HG03103 (cell line): Measurements from ENCODE around the gene CHMP2A.
"Not testable (repeated sequence)": the region's sequence is repeated elsewhere in the genome, so short reads cannot be mapped to it uniquely, and the experiment has no call there.

Experiments
- ATAC-seq: cut with Tn5 transposase; IDR thresholded peaks from one replicate; pipeline ENCODE4 v1.9.1; 2021; ENCODE audit warnings: low read depth; ENCODE audit not compliant: unreplicated experiment

Gene CHMP2A

GRCh38 chr19:58542641-58543372 lies 12.1 kb downstream of the CHMP2A start:
- not testable (repeated sequence) for ATAC-seq

DNA sequence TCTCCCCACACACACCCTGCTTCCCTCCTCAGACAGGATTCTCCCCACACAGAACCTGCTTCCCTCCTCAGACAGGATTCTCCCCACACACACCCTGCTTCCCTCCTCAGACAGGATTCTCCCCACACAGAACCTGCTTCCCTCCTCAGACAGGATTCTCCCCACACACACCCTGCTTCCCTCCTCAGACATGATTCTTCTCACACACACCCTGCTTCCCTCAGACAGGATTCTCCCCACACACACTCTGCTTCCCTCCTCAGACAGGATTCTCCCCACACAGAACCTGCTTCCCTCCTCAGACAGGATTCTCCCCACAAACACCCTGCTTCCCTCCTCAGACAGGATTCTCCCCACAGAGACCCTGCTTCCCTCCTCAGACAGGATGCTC lies 15.7 kb downstream of the CHMP2A start:
- not testable (repeated sequence) for ATAC-seq

GRCh38 chr19:58538257-58539168 lies 16.4 kb downstream of the CHMP2A start:
- no peak for ATAC-seq

DNA sequence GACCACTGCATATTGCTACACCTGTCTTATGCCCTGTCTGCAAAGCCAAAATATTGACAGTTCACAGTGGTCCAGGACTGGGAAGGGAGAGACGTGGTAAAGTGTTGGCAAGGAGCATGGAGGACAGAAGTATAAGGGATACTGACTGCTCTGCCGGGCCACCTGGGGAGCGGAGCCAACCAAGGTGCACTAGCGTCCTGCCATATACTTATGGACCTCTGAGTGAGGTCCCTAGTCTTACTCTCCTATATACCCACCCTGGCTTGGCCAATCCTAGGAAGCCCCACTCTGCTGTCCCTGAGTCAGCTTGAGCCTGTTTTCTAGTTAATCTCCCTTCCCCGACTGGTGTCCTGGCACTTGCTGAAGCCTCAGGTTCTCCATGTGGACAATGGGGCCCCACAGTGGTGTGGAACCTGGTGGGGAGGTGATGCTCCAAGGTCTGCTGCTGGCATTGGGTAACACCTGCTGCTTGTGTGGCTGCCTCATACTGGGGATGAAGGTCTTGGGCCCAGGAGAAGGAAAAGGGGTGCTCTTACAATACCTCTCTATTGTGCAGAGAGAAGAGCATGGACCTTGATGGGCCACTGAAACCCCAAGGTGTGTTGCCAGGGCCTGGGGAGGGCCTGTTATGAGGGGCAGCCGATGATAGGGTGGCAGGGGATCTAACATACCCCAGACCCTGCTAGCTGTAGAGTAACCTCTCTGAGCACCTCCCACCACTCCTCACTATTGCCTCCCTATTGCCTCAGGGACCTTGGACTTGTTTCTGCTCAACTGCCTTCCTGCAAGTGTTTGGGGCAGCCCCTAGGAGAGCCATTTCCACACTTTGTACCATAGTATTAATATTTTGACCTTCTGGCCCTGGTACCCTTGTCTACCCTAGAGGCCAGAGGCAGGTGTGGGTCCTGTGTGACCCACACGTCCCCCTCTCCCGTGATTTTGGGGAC lies 17.8 kb downstream of the CHMP2A start:
- no peak for ATAC-seq

- no peak for ATAC-seq
These were observed 19.0 kb downstream of the CHMP2A start for GRCh38 chr19:58535857-58536256.

DNA sequence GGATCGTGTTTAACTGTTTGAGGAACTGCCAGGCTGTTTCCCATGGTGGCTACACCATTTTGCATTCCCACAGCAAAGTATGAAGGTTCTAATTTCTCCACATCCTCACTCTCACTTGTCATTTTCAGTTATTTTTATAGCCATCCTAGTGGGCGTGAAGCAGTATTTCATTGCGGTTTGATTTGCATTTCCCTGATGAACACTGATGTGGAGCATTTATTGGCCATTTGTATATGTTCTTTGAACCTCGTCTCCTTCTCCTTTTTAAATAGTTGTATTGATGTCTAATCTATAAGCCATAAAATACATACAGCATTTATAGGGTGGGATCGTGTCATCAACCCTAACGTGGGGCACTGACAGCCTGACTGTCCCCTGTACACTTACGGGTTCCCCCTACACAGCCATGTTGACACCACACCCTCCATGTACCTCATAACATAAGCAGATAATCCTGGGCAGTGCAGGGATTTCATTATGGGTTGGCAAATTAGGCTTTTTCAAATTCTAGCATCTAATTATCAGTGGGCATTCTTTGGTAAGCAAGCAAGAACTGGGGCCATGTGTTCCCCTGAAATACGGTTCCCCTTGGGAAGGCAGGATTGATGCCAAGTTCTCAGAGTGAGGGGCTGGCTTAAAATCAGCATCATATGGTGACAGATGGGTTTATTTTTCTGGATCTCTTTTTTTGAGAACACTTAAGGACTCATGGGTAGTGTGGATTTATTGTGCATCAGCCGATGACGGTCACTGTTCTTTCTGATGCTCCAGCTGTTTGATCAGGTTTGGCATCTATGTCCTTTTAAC lies 23.7 kb downstream of the CHMP2A start:
- ATAC-seq: no peak

GRCh38 chr19:58529405-58529804 lies 25.5 kb downstream of the CHMP2A start:
- ATAC-seq: no peak

DNA sequence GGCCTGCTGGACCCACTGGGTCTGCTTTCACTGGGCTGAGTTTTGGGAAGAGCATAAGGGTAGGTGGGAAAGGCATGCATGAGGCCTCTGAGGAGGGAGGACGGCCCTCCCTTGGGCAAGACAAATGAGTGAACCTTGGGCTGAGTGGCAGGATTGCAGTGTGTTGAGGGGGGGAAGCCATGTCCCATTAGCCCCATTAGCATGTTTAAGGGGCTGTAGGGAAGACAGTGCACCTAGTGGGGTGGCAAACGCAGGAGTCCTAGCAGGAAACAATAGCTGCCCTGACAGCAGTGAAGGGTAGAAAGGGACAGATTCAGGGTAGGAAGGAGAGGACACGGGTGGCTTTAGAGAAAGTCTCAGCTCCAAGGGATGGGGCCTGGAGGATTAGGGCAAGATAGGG lies 32.2 kb downstream of the CHMP2A start:
- no peak for ATAC-seq

- ATAC-seq: no peak
These were observed 33.3 kb downstream of the CHMP2A start for GRCh38 chr19:58521651-58522050.

- ATAC-seq: no peak
These were observed 34.7 kb downstream of the CHMP2A start for GRCh38 chr19:58520257-58520599.

DNA sequence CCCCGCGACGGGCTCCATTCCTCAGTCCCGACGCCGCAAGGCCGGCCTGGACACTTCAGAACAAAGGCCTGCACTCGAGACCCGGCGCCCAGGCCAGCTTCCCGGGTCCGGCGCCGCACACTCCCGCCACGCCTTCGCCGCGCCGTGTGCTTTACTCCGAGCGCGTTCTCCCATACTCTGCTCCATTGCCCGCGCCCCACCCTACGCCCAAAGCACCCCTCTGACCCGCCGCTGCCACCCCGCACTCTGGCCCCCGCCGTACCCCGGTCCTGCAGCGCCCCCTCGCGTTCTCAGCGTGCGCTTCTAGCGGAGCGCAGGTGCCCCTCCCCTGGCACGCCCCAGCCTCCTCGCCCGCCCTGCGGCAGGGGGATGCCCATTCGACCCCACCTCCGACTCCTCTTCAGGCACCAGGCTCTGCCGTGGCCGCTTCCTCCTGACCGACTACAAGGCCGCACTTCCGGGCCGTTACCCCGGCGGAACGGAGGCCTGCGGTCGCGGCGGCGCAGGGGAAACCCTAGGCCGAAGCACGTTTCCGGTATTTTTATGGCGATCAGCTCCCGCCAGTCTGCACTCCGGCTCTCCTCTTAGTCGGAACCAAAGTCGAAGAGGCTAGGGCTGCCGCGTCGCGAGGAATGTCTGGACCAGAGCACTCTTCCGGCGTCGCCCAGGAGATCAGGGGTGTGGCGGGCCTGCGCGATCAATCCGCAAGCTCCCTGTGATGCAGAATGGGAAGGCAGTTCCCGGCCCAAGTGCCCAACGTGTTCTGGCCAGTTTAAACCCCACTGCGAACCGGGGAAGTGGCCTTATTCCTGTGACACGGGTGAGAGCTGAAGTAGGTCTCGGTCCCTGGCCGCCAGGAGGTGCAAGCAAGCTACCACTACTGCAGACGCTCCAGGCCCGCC lies 35.3 kb downstream of the CHMP2A start, which contains the start of gene ZBTB45:
Gene ZBTB45 (minus strand): TSS at position 456 of the 902 bp plus-strand sequence. CDS start 2,137 bp downstream, outside the sequence.
- peak; percentile 71 for ATAC-seq

GRCh38 chr19:58519087-58519354 lies 35.9 kb downstream of the CHMP2A start:
- no peak for ATAC-seq

DNA sequence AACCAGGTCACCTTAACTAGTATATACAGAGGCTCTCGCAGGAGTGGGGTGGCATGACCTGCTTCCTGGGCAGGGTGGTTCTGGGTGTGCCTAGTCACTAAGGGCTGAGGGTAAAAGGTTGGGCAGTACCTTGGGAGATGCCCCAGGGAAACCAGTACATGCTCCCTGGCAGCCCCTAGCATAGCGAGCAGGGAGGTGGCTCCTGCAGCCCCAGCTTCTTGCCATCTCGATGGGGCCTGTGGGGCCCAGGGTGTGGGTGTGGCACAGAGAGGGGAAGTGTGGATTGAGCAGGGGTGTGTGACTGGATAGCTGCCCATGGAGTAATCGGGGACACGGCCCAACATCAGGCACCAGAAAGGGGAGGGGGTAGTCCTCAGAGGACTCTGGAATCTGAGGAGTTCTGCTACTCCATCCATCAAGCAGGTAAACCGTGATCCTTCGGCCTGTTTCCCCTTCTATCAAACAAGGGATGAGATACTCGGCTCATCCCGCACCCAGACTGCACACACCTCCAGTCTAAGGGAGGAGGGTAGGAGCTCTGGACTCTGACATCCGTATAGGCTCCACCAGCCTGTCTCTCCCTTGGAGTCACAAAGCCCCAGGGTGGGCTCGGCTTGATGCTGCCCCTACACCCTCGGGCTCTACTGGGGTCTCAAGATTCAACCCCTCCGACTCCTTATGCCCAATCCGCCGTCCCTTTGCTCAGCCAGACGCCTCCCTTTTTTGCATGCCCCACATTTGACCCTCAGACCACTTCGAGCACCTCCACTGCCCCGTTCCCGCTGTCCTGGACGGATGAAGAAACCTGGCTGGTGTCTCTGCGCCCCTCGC lies 36.4 kb downstream of the CHMP2A start:
- no peak for ATAC-seq

DNA sequence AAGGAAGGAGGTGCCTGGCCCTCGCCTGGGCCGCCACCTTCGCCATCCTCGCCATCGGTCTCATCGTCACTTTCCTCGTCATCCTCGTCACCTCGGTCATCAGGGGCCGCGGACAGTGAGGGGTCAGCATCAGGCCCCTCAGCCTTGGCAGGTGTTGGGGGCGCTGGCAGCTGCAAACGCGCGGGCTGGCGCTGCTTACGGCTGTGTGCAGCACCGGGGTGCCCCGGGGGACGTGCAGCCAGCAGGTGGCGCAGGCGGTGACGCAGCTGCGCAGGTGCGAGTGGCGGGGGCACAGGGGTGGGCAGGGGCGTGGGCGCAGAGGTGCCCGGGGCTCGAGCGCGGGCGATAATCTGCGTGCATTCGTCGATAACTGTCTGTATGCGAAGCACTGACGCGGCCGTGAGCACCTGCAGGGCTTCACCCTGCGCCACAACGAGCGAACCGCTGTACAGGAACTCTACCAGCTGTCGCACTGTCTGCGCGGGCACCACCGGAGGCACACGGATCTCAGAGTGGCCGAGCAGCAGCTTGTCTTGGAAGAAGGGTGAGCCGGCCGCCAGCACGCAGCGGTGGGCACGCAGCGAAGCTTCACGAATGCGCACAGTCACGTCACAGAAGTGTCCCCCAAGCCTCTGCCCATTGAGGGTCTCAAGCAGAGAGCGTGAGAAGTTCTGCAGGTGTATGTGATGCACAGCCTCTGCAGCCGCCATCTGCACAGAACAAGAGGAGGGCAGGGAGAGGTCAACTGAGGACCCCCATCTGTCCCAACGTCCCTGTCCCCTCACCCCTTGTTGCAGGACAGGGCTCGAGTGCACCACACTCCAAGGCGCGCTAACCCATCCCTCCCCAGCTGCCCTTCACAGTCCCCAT lies 37.7 kb downstream of the CHMP2A start:
- no peak for ATAC-seq

GRCh38 chr19:58516246-58516836 lies 38.6 kb downstream of the CHMP2A start:
- no peak for ATAC-seq

GRCh38 chr19:58515259-58515658 lies 39.6 kb downstream of the CHMP2A start:
- ATAC-seq: no peak

DNA sequence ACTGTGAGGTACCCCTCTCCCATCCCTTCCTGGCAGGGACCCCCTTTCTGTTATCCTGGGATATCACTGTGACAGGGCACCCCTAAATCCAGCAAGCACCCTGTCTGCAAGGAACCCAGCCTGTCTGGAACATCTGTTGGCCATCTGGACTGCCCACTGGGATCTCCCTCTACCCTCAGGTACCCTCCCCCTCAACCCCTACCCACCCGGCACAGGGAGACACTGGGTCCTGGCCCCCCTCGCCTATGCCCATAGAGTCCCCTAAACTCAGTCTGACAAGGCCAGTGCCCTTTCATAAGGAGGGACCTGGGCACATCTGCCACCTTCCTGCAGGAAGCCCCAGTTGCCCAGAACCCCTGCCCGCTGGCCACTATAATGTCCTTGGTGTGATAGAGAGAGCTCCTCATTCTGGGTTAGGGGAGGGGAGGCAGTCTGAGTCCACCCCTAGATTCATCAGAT lies 40.3 kb downstream of the CHMP2A start:
- ATAC-seq: no peak
